ENCODE measurements around the gene KBTBD7. TPM values are rescaled to one million over a fixed set of nuclear protein-coding genes. Genes with fewer than 3 reads are reported as not detected.
"Not testable (repeated sequence)": the region's sequence is repeated elsewhere in the genome, so short reads cannot be mapped to it uniquely, and the experiment has no call there.

The KBTBD7 gene
- total RNA-seq, 1 experiment from 2014 or later, result 6.8 TPM

- no peak for DNase-seq (ENCODE audit: low spot score)
Observed at GRCh38 chr13:41199079-41199478, 4.7 kb upstream of the KBTBD7 start.

- no peak for DNase-seq (ENCODE audit: low spot score)
Observed at GRCh38 chr13:41196620-41197019, 2.3 kb upstream of the KBTBD7 start.

GRCh38 chr13:41196011-41196410 is 1.6 kb upstream of the KBTBD7 start:
- DNase-seq (ENCODE audit: low spot score), result no peak

- DNase-seq (ENCODE audit: low spot score), result no peak
Observed at GRCh38 chr13:41193469-41193868, 900 bp downstream of the KBTBD7 start.

- peak; percentile 2 for DNase-seq (ENCODE audit: low spot score)
Observed at GRCh38 chr13:41188584-41188983, 5.8 kb downstream of the KBTBD7 start.

- no peak for DNase-seq (ENCODE audit: low spot score)
Observed at GRCh38 chr13:41186481-41186880, 7.9 kb downstream of the KBTBD7 start.

- no peak for DNase-seq (ENCODE audit: low spot score)
Observed at GRCh38 chr13:41182231-41182630, 12.1 kb downstream of the KBTBD7 start.

GRCh38 chr13:41179593-41180250 is 14.6 kb downstream of the KBTBD7 start:
- no peak for DNase-seq (ENCODE audit: low spot score)

- no peak for DNase-seq (ENCODE audit: low spot score)
Observed at GRCh38 chr13:41178040-41178439, 16.3 kb downstream of the KBTBD7 start.

GRCh38 chr13:41177616-41178015 is 16.8 kb downstream of the KBTBD7 start:
- DNase-seq (ENCODE audit: low spot score), result no peak

- not testable (repeated sequence) for DNase-seq (ENCODE audit: low spot score)
Observed at GRCh38 chr13:41175576-41175975, 18.8 kb downstream of the KBTBD7 start.

GRCh38 chr13:41162151-41162550 is 32.2 kb downstream of the KBTBD7 start:
- no peak for DNase-seq (ENCODE audit: low spot score)

GRCh38 chr13:41159174-41159573 is 35.2 kb downstream of the KBTBD7 start:
- no peak for DNase-seq (ENCODE audit: low spot score)

GRCh38 chr13:41157048-41157717 is 37.2 kb downstream of the KBTBD7 start:
- no peak for DNase-seq (ENCODE audit: low spot score)

- DNase-seq (ENCODE audit: low spot score), result no peak
Observed at GRCh38 chr13:41156620-41157019, 37.7 kb downstream of the KBTBD7 start.

GRCh38 chr13:41154042-41154441 is 40.3 kb downstream of the KBTBD7 start:
- no peak for DNase-seq (ENCODE audit: low spot score)

- DNase-seq (ENCODE audit: low spot score), result no peak
Observed at GRCh38 chr13:41152005-41152404, 42.4 kb downstream of the KBTBD7 start.

GRCh38 chr13:41150058-41150457 is 44.3 kb downstream of the KBTBD7 start:
- DNase-seq (ENCODE audit: low spot score), result no peak

GRCh38 chr13:41148419-41149283 is 45.7 kb downstream of the KBTBD7 start:
- no peak for DNase-seq (ENCODE audit: low spot score)

- DNase-seq (ENCODE audit: low spot score), result no peak
Observed at GRCh38 chr13:41145136-41145908, 49.0 kb downstream of the KBTBD7 start.

GRCh38 chr13:41144576-41144975 is 49.8 kb downstream of the KBTBD7 start:
- no peak for DNase-seq (ENCODE audit: low spot score)
